IPS DF 4.7 (cell line): ENCODE measurements around the gene KLHL18.
"Not testable (repeated sequence)": the region's sequence is repeated elsewhere in the genome, so short reads cannot be mapped to it uniquely, and the experiment has no call there.

Source experiments
- DNase-seq: peaks from one replicate; pipeline ENCODE4 v3.0.0-alpha.2; 2013; ENCODE audit warnings: low spot score; ENCODE audit errors: extremely low read depth

Gene KLHL18

GRCh38 chr3:47359323-47359722 is 76.6 kb downstream of the KLHL18 start:
- no peak for DNase-seq

DNA sequence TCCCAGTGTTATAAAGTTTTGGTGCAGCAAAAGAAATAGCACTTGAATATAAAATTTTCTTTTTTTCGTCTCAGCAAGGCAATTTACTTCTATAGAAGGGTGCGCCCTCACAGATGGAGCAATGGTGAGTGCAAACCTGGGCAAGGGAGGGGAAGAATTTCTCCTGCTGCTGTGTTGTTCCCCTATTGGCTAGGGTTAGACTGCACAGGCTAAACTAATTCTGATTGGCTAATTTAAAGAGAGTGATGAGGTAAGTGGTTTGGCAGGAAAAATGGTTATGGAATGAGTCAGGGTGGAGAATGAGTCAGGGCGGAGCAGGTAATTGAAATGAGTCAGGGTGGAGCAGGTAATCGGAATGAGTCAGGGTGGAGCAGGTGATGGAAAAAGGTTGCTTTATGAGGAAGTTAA is 77.4 kb downstream of the KLHL18 start:
- DNase-seq, result not testable (repeated sequence)

GRCh38 chr3:47362701-47363100 is 80.0 kb downstream of the KLHL18 start:
- no peak for DNase-seq

GRCh38 chr3:47365213-47366153 is 82.7 kb downstream of the KLHL18 start:
- no peak for DNase-seq

- DNase-seq, result no peak
These were observed 84.1 kb downstream of the KLHL18 start for GRCh38 chr3:47366833-47367232.

- DNase-seq, result no peak
These were observed 84.9 kb downstream of the KLHL18 start for GRCh38 chr3:47367631-47368030.

DNA sequence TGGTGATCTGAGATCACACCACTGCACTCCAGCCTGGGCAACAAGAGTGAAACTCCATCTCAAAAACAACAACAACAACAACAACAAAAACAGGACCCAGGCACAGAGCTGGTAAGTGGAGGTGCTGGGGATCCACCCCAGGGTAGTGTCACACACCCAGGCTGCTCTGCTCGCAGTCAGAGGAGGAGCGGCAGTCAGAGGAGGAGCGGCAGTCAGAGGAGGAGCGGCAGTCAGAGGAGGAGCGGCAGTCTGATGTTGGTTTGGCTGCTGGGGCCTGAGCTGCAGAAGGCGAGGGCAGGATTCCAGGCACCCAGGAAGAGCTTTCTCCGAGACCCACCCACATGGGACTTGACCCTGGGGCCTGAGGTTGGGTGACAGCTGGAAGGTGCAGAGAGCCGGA is 87.3 kb downstream of the KLHL18 start:
- not testable (repeated sequence) for DNase-seq

GRCh38 chr3:47370887-47371697 is 88.3 kb downstream of the KLHL18 start:
- DNase-seq, result no peak

DNA sequence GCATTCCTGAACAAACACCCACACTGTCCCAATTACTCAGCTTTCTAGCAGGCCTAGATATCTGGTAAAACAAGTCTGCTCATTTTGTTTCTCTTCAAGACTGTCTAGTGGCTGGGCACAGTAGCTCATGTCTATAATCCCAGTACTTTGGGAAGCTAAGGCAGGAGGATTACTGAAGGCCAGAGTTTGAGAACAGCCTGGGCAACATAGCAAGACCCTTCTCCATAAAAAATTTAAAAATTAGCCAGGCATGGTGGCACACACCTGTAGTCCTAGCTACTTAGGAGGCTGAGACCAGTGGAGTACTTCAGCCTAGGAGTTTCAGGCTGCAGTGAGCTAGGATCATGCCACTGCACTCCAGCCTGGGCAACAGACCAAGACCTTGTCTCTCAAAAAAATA is 91.8 kb downstream of the KLHL18 start:
- no peak for DNase-seq

DNA sequence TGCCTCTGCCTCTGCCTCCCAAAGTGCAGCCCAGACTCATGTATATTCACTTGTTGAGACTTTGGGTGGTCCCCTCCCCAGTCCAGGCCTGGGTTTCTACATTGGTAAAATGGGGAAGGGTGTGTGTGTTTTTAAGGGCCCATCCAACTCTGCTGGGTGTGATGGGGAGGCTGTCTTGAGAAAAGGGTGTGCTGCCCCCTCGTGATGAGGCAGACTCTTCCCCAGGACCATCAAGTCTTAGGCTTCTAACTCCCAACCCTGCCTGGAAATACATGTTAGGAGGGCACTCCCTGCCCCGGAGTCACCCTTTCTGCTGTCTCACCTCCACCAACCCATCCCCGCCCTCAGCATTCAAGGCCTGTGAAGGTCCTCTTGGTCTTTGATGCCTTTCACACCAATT is 93.6 kb downstream of the KLHL18 start:
- DNase-seq, result no peak

DNA sequence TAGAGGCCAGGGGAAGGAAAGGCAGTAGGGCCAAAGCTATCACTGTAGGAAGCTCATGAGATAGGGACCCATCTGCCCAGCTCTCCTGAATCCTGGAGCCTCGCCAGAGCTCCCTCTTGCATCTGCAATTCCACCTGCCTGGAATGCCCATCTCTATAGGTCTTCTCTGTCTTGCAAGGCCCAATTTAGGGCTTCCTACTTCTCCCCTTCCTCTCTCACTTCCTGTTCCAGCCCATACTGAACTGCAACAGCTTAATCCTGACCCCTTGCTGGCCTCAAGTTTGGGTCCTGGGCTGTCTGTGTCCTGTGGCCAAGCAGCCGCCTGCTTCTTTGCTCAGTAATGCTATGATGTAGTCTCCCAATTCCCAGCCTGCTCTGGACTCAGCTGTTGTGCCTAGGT is 94.4 kb downstream of the KLHL18 start:
- no peak for DNase-seq

DNA sequence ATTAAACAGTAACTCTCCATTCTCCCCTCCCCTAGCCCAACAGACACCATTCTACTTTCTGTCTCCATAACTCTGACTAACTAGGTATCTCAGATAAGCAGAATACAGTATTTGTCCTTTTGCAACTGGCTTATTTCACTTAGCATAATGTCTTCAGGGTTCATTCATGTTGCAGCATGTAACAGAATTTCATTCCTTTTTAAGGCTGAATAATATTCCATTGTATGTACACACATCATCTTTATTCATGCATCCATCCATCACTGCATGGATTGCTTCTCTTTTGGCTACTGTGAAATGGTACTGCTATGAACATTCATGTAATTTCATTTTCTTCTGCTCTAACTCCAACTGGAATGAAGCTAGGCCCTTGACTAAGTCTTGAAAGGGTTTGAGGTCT is 96.1 kb downstream of the KLHL18 start:
- no peak for DNase-seq

DNA sequence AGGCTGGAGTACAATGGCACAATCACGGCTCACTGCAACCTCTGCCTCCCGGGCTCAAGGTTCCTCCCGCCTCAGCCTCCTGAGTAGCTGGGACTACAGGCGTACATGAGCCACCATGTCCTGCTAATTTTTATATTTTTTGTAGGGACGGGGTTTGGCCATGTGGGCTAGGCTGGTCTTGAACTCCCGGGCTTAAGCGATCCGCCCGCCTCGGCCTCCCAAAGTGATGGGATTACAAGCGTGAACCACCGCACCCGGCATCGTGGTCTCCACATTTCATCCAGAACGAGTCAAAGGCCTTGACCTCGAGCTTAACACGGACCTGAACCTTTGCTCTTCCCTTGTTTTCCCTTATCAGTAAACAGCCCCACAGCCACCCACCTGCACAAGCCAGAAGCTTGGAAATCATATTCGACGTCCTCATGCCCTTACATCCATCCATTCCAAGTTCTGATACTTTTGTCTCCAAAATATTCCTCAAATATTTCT is 96.7 kb downstream of the KLHL18 start:
- no peak for DNase-seq

DNA sequence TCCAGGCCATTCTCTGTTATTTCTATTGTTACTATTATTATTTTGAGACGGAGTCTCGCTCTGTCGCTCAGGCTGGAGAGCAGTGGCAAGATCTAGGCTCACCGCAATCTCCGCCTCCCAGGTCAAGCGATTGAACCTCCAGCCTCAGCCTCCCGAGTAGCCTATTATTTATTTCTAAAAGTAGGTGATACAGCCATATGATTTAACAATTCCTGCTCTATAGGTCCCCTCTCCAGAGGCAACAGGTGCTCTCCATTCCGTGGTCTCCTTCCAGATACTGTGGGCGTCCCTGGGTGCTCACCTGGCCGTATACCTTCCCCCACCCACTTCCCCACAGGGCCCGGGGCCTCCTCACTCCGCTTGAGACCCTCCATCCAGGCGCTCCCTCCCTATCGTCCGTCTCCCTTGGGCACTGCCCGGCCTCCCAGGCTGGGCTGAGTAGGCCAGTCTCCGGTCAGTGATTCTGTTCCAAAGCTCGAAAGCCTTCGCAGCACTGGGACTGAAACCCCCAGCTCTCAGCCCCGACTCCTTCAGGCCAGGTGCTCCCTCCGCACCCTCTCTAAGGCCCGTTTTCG is 97.4 kb downstream of the KLHL18 start:
- DNase-seq, result no peak

DNA sequence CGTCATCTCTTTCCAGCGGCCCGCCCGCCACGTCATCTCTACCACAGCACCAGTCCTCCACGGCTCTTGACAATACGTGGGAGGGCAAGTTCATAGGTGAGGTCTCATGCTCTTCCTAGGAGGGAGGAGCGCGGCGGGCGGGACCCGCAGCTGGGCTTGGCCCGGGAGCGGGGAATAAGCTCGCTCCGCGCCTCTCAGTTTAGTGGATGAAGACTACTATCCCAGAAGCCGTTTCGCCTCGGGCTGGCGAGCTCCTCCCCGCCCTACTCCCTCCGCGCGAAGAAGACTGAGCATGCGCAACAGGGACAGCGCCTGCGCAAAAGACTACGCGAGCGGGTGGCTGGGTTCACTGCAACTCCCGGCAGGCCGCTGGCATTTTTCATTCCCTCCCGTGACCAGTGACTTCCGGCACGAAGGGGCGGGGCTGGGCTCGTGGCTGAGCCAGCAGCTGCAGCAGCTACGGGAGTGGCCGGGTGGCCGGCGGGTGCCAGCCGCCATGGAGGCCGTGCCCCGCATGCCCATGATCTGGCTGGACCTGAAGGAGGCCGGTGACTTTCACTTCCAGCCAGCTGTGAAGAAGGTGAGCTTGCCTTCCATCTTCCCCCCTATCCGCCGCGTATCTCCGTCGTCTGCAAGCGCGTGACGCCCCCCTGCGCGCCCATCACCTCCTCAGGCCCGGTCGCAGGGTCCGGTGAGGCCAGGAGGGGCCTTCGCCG is 98.0 kb downstream of the KLHL18 start, which contains the start of gene PTPN23:
PTPN23 (plus strand) TSS at position 421 of the 716 bp plus-strand sequence; CDS start at position 497, 76 bp downstream.
- peak; percentile 85 for DNase-seq

DNA sequence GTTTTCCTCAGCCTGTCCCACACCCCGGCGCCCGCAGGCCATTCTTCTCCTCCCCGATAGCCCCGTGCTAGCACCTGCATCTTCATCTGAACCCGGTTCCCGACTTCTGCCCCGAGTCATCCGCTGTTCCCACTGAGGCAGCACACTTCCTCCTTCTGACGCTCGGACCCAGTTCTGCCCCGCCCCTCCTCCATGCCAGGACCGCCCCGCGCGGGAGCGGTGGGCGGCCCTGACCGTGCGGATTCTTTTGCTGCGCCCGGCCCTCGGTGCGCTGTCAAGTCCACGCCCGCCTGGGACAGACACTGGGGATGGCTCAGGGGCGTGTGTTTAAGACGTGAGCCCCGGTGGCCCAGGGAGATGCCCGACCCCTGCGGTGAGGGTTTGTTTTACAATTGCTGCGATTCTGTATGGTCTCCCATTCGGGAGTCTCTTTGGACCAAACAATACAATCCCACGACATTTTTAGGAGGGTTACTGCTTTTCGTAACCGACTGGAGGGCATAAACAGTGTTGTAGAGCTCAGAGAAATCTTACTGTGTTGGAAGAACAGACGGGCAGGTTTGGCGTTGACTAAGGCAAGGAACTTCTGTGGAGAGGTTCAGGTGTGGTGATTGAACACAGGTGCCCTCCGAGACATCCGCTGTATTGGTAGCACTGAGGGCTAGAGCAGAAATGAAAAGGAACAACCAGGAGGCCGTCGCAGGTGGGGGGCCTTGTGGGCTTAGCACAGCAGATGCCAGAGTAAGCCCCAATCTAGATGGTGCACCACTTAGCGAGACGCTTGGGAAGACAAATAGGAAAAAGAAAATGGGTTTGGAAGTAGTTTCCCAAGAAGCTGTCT is 98.8 kb downstream of the KLHL18 start:
- DNase-seq, result no peak

GRCh38 chr3:47384425-47384824 is 101.7 kb downstream of the KLHL18 start:
- no peak for DNase-seq

DNA sequence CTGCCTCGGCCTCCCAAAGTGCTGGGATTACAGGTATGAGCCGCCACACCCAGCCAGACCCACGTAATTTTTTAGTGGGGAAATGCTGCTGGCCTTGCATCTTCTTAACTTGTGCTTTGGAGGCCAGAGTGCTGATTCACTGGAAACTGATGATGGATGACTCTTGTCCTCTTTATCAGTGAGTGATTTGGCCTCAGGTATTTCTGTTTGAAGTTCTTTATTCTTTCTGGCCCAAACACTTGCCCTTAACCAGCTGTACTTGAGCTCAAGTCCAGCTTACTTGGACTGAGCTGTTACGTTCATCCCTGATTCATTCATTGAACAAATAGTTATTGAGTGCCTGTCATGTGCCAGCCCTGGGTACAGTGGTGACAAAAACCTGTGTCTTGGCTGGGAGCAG is 102.3 kb downstream of the KLHL18 start:
- no peak for DNase-seq

DNA sequence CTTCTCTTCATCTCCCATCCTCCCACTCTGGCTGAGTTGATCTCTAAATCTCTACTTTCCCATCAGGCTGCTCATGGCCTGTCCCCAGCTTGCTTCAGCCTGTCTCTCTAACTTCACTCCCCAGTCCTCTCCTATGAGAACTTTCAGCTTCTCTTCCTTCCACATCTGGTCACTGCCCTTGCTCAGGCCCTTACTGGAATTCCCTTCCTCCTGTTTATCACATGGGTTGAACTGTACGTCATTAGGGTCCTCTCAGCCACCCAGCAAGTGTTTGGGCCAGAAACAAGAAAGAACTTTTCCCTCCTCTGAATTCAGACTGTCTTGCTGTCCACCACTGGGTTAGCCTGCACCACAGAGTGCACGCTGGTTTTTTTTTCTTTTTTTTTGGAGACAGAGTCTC is 103.1 kb downstream of the KLHL18 start:
- no peak for DNase-seq

GRCh38 chr3:47392933-47393332 is 110.2 kb downstream of the KLHL18 start:
- DNase-seq, result no peak
